UCSD-AML1 (cell line): ENCODE data around the gene PTGER1.
A peak's percentile ranks its signal among the peaks of the same experiment; 100 is the strongest.

Experiments used
- DNase-seq: peaks from one replicate; lab custom pipeline; 2025; ENCODE audit not compliant: unreplicated experiment; lab: John Stamatoyannopoulos, UW

Gene PTGER1

GRCh38 chr19:14442891-14443631 is 32.1 kb downstream of the PTGER1 start:
- no peak for DNase-seq

- DNase-seq = no peak
These were observed 33.9 kb downstream of the PTGER1 start for GRCh38 chr19:14441041-14441938.

GRCh38 chr19:14440049-14440448 is 35.1 kb downstream of the PTGER1 start:
- DNase-seq = peak; percentile 91

- peak; percentile 54 for DNase-seq
These were observed 36.1 kb downstream of the PTGER1 start for GRCh38 chr19:14439014-14439413.

- no peak for DNase-seq
These were observed 37.5 kb downstream of the PTGER1 start for GRCh38 chr19:14437578-14438140.

GRCh38 chr19:14435320-14436050 is 39.7 kb downstream of the PTGER1 start:
- no peak for DNase-seq

GRCh38 chr19:14434543-14435319 is 40.4 kb downstream of the PTGER1 start:
- DNase-seq = peak; percentile 63

GRCh38 chr19:14433554-14434501 is 41.3 kb downstream of the PTGER1 start:
- no peak for DNase-seq

- peak; percentile 66 for DNase-seq
These were observed 42.2 kb downstream of the PTGER1 start, which contains the start of gene PKN1 for GRCh38 chr19:14432791-14433553. Gene PKN1 (plus strand): TSS chr19:14433306. CDS start chr19:14433522, 216 bp downstream.

- no peak for DNase-seq
These were observed 44.4 kb downstream of the PTGER1 start for GRCh38 chr19:14430712-14431111.

- DNase-seq = no peak
These were observed 46.2 kb downstream of the PTGER1 start for GRCh38 chr19:14428882-14429416.

GRCh38 chr19:14427461-14427860 is 47.7 kb downstream of the PTGER1 start:
- DNase-seq = no peak

- no peak for DNase-seq
These were observed 49.4 kb downstream of the PTGER1 start for GRCh38 chr19:14425696-14426138.
